CD1c-positive myeloid dendritic cell (primary cell): ENCODE measurements around the gene ASIC4.

Experiments
- DNase-seq: peaks from one replicate; pipeline ENCODE4 v3.0.0-alpha.2; 2016; ENCODE audit errors: extremely low spot score

Gene ASIC4

GRCh38 chr2:219551441-219552381 lies 37.4 kb downstream of the ASIC4 start:
- DNase-seq: peak; percentile 34

- peak; percentile 83 for DNase-seq
These were observed 38.3 kb downstream of the ASIC4 start for GRCh38 chr2:219552382-219553167.

GRCh38 chr2:219553168-219553417 lies 38.8 kb downstream of the ASIC4 start:
- DNase-seq: no peak

- DNase-seq: no peak
These were observed 39.2 kb downstream of the ASIC4 start for GRCh38 chr2:219553463-219553963.

GRCh38 chr2:219554350-219554749 lies 40.1 kb downstream of the ASIC4 start:
- DNase-seq: no peak

GRCh38 chr2:219555956-219556355 lies 41.7 kb downstream of the ASIC4 start:
- no peak for DNase-seq

GRCh38 chr2:219556413-219556812 lies 42.1 kb downstream of the ASIC4 start:
- DNase-seq: no peak

- no peak for DNase-seq
These were observed 43.0 kb downstream of the ASIC4 start for GRCh38 chr2:219557320-219557719.

GRCh38 chr2:219557791-219558785 lies 43.8 kb downstream of the ASIC4 start:
- DNase-seq: no peak

GRCh38 chr2:219559156-219559915 lies 45.1 kb downstream of the ASIC4 start:
- DNase-seq: no peak

GRCh38 chr2:219560037-219560892 lies 46.0 kb downstream of the ASIC4 start:
- DNase-seq: peak; percentile 20

- no peak for DNase-seq
These were observed 46.6 kb downstream of the ASIC4 start for GRCh38 chr2:219560893-219561178.

- DNase-seq: no peak
These were observed 47.1 kb downstream of the ASIC4 start for GRCh38 chr2:219561179-219562048.

GRCh38 chr2:219562049-219563020 lies 48.1 kb downstream of the ASIC4 start:
- no peak for DNase-seq

- no peak for DNase-seq
These were observed 49.1 kb downstream of the ASIC4 start for GRCh38 chr2:219563271-219563928.

- no peak for DNase-seq
These were observed 51.1 kb downstream of the ASIC4 start for GRCh38 chr2:219565130-219566080.
